Astrocyte (in vitro differentiated cells and primary cell): ENCODE data around the gene RABEP1.

Experiments used
- CTCF ChIP-seq: IDR thresholded peaks from 2 replicates; pipeline ENCODE4 v1.5.1; 2011; ENCODE audit warnings: low read depth, mild to moderate bottlenecking, inconsistent platforms, low read length, moderate library complexity; ENCODE audit not compliant: insufficient read depth
- EZH2 ChIP-seq: IDR thresholded peaks from 2 replicates; pipeline ENCODE4 v1.6.1; 2012; ENCODE audit warnings: mild to moderate bottlenecking, low read length, inconsistent platforms; ENCODE audit not compliant: insufficient read depth

- TF ChIP-seq CTCF, result no peak
- no peak for TF ChIP-seq EZH2
Observed at GRCh38 chr17:5413682-5414081, 131.6 kb downstream of the RABEP1 start.
